ENCODE measurements around the gene TMTC2. TPM values are rescaled to one million over a fixed set of nuclear protein-coding genes. Genes with fewer than 3 reads are reported as not detected.

Gene TMTC2
- total RNA-seq, 2 experiments from 2014 or later: 2.5 to 3.1 TPM

DNA sequence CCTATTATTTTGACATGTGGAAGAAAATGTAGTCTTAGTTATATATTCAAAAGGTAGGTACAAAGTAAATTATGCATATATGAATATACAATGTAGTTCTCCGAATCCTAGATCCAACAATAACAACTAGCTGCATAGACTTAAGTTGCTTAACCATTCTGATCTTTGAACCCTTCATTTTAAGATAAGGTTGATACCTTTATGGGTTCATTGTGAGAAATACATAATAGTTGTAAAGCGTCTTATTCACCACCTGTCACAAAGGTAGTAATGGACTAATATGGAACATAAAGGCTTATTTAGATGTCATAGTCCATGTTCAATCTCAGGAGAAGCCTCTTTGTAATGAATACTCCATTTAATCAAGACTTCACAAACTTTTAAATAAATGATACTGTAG lies 263.6 kb downstream of the TMTC2 start:
- no peaks in the 10 kb centered on the region for H3K9me3 Mint-ChIP-seq

DNA sequence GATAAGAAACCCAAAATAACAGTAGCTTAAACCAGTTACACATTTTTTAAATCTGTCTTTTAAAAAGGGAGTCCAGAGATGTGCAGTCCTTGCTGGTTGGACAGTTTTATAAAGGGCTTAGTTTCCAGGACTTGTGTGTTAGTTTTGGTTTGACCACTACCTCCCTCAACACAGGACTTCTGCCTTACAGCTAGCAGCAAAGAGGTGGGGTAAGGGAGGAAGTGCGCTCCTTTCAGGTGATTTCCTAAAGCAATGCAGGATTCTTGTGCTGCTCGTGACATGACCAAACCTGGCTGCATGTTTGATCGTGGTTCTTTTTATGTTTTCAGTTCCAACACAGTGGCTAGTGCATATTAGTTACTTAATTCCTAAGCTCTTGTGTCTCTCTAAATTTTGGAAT lies 266.2 kb downstream of the TMTC2 start:
- TF ChIP-seq, protein P1, sequence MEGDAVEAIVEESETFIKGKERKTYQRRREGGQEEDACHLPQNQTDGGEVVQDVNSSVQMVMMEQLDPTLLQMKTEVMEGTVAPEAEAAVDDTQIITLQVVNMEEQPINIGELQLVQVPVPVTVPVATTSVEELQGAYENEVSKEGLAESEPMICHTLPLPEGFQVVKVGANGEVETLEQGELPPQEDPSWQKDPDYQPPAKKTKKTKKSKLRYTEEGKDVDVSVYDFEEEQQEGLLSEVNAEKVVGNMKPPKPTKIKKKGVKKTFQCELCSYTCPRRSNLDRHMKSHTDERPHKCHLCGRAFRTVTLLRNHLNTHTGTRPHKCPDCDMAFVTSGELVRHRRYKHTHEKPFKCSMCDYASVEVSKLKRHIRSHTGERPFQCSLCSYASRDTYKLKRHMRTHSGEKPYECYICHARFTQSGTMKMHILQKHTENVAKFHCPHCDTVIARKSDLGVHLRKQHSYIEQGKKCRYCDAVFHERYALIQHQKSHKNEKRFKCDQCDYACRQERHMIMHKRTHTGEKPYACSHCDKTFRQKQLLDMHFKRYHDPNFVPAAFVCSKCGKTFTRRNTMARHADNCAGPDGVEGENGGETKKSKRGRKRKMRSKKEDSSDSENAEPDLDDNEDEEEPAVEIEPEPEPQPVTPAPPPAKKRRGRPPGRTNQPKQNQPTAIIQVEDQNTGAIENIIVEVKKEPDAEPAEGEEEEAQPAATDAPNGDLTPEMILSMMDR (IDR thresholded peaks at IDR 0.05): no peak
- POLR2A ChIA-PET: no interaction called here
- CTCF ChIA-PET: no interaction called here
- DNase-seq (no peak), ATAC-seq (no peak)
- Mint-ChIP-seq H3K27me3 (peaks cover 3% of the 10 kb centered on the region), H3K27ac (no peak overlapping the region), H3K4me1 (ENCODE audit: low read depth) (no peaks in the 10 kb centered on the region), H3K9me3 (no peaks in the 10 kb centered on the region), H3K4me3 (no peak overlapping the region), H3K36me3 (ENCODE audit: low read depth) (no peaks in the 10 kb centered on the region)
- intact Hi-C loops (cut with micrococcal nuclease): no loop called here

More for the DNA sequence above, 263.6 kb downstream of the TMTC2 start:
- Mint-ChIP-seq H3K27me3 (peaks cover 3% of the 10 kb centered on the region), H3K36me3 (ENCODE audit: low read depth) (no peaks in the 10 kb centered on the region), H3K4me3 (no peak overlapping the region), H3K4me1 (ENCODE audit: low read depth) (no peaks in the 10 kb centered on the region), H3K27ac (no peak overlapping the region)
- DNase-seq: no peak
- ChIA-PET CTCF (no interaction called here), POLR2A (no interaction called here)
- intact Hi-C loops (cut with micrococcal nuclease): no loop called here
- no peak for ATAC-seq
- TF ChIP-seq, protein P1 (IDR thresholded peaks at IDR 0.05): no peak

DNA sequence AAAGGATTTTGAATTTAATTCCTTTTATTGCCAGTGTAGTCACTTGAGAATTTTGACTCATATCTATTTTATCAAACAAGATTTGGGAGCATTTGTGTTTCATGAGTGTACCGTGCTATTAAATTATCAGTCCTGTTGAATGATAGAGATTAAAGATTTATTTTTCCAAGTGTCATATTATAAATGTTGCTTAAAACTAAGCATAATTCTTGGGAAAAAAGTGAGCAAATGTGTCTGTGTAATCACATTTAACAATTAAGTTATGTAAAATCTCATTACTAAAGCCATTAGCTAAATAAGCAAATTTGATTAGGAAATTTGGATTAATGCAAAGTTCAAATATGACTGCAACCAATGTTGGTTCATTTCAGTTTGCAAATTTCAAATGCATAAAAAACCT lies 266.7 kb downstream of the TMTC2 start:
- no peaks in the 10 kb centered on the region for H3K4me1 Mint-ChIP-seq (ENCODE audit: low read depth)
- ChIA-PET POLR2A (no interaction called here), CTCF (no interaction called here)
- no peak overlapping the region for H3K27ac Mint-ChIP-seq
- H3K36me3 Mint-ChIP-seq (ENCODE audit: low read depth): no peaks in the 10 kb centered on the region
- ATAC-seq (no peak), DNase-seq (no peak)
- H3K27me3 Mint-ChIP-seq: peaks cover 3% of the 10 kb centered on the region
- intact Hi-C loops (cut with micrococcal nuclease): no loop called here
- H3K4me3 Mint-ChIP-seq: no peak overlapping the region
- no peaks in the 10 kb centered on the region for H3K9me3 Mint-ChIP-seq
- TF ChIP-seq, protein P1 (IDR thresholded peaks at IDR 0.05): no peak

DNA sequence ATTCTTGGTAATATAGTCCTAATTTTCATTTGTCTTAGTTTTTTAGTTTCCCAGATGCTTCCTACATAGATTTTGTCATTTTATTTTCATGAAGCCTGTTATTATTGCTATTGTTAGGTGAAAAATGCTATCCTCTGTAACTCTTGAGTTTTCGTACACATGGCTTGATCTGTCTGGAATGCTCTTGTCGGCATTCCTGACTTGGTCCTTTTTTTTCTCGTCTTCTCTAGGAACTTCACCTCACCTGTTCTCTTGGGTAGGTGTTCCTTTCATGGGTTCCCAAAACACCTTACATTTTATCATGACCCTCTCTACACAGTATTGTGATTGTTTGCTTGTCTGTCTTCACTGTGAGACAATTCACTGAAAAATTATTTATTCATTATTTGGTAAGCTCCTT lies 267.4 kb downstream of the TMTC2 start:
- TF ChIP-seq, protein P1 (IDR thresholded peaks at IDR 0.05): no peak
- Mint-ChIP-seq H3K27ac (no peak overlapping the region), H3K36me3 (ENCODE audit: low read depth) (no peaks in the 10 kb centered on the region), H3K4me3 (no peak overlapping the region), H3K27me3 (peaks cover 3% of the 10 kb centered on the region), H3K9me3 (no peaks in the 10 kb centered on the region), H3K4me1 (ENCODE audit: low read depth) (no peaks in the 10 kb centered on the region)
- ChIA-PET POLR2A (no interaction called here), CTCF (no interaction called here)
- no peak for DNase-seq
- intact Hi-C loops (cut with micrococcal nuclease): no loop called here
- ATAC-seq: no peak

DNA sequence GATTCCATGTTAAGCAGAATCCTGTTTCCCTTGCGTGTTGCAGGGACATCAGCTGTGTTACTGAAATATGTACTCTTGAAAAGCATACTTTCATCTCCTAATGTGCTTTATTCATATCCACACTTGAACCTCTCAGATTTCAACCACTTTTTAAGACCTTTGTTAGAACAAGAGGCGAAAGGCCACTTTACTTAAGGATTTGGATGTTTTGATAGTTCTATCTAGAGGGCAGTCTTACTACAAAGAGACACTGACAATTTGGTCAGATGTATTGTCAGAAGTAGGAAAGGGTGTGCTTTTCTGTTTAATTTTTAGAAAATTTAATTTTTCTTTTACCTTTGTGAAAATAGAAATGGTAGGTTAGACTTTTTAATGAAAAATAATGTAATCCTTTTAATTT lies 267.9 kb downstream of the TMTC2 start:
- intact Hi-C loops (cut with micrococcal nuclease): no loop called here
- H3K36me3 Mint-ChIP-seq (ENCODE audit: low read depth): no peaks in the 10 kb centered on the region
- no peaks in the 10 kb centered on the region for H3K9me3 Mint-ChIP-seq
- ATAC-seq (no peak), DNase-seq (no peak)
- CTCF ChIA-PET: no interaction called here
- H3K27ac Mint-ChIP-seq: no peak overlapping the region
- TF ChIP-seq, protein P1 (IDR thresholded peaks at IDR 0.05): no peak
- POLR2A ChIA-PET: no interaction called here
- no peaks in the 10 kb centered on the region for H3K4me1 Mint-ChIP-seq (ENCODE audit: low read depth)
- H3K27me3 Mint-ChIP-seq: peaks cover 3% of the 10 kb centered on the region
- no peak overlapping the region for H3K4me3 Mint-ChIP-seq

All from activated CD8-positive, alpha-beta T cell treated with anti-CD3 and anti-CD28 coated beads for 36 hours (primary cell).